Measurements from ENCODE around the gene KRTAP3-2. TPM values are rescaled to one million over a fixed set of nuclear protein-coding genes. Genes with fewer than 3 reads are reported as not detected.
A peak's percentile ranks its signal among the peaks of the same experiment; 100 is the strongest.

KRTAP3-2 gene
- polyA plus RNA-seq, 1 experiment = not detected

- no peaks in the 10 kb centered on the region for H3K36me3 ChIP-seq (ENCODE audit: control insufficient read depth, insufficient read depth, low read length)
- no peak overlapping the region for H3K4me3 ChIP-seq (ENCODE audit: low read depth, low read length)
- H3K27me3 ChIP-seq (ENCODE audit: control insufficient read depth, insufficient read depth, low read length) = no peaks in the 10 kb centered on the region
- no peak for DNase-seq (ENCODE audit: low read depth)
- CTCF ChIA-PET = interaction anchor here (0.7 kb wide), 1 partner anchor 42 kb away, joined by 3 read pairs; no protein-coding TSS in a partner anchor
- POLR2A ChIA-PET = no interaction called here
- no peak for TF ChIP-seq CTCF (IDR thresholded peaks at IDR 0.05; ENCODE audit: insufficient read depth, low read depth, low read length)
Observed at GRCh38 chr17:40974366-40974765, 25.3 kb downstream of the KRTAP3-2 start.

DNA sequence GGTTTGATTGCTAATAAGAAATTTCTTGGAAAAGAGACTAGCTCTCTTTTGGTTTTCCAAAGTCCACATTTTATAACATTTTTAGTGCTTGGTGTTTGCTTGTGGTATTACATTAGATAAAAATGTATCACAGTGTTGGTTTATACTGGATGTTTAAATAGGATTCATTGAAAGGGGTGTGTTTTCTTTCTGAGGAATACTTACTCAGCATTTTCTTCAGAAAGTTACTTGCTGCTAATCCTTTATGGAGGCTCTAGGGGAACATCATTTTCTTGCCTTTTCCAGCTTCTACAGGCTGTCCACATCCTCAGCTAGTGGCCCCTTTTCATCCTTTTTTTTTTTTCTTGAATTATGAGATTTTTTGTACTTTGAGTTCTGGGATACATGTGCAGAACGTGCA lies 32.1 kb downstream of the KRTAP3-2 start:
- POLR2A ChIA-PET = no interaction called here
- Histone ChIP-seq H3K4me3 (ENCODE audit: low read depth, low read length) (no peak overlapping the region), H3K36me3 (ENCODE audit: control insufficient read depth, insufficient read depth, low read length) (no peaks in the 10 kb centered on the region), H3K27me3 (ENCODE audit: control insufficient read depth, insufficient read depth, low read length) (no peaks in the 10 kb centered on the region)
- CTCF ChIA-PET = interaction anchor here (1.1 to 1.2 kb wide), 2 partner anchors 13 to 14 kb away, joined by 3 to 4 read pairs; no protein-coding TSS in a partner anchor
- no peak for DNase-seq (ENCODE audit: low read depth)
- no peak for TF ChIP-seq CTCF (IDR thresholded peaks at IDR 0.05; ENCODE audit: insufficient read depth, low read depth, low read length)

- Histone ChIP-seq H3K27me3 (ENCODE audit: control insufficient read depth, insufficient read depth, low read length) (no peaks in the 10 kb centered on the region), H3K4me3 (ENCODE audit: low read depth, low read length) (no peak within 1 kb of the TSS), H3K36me3 (ENCODE audit: control insufficient read depth, insufficient read depth, low read length) (no peaks in the 10 kb centered on the region)
- ChIA-PET CTCF (interaction anchor here (1.1 to 1.2 kb wide), 2 partner anchors 12 to 15 kb away, joined by 3 to 4 read pairs; no protein-coding TSS in a partner anchor), POLR2A (no interaction called here)
- DNase-seq (ENCODE audit: low read depth) = no peak
- no peak for TF ChIP-seq CTCF (IDR thresholded peaks at IDR 0.05; ENCODE audit: insufficient read depth, low read depth, low read length)
Observed at GRCh38 chr17:40966848-40967247, 32.9 kb downstream of the KRTAP3-2 start, which contains the start of gene KRT39. TSS of gene KRT39 (minus strand) at chr17:40966948. CDS start at chr17:40966856, 92 bp downstream.

DNA sequence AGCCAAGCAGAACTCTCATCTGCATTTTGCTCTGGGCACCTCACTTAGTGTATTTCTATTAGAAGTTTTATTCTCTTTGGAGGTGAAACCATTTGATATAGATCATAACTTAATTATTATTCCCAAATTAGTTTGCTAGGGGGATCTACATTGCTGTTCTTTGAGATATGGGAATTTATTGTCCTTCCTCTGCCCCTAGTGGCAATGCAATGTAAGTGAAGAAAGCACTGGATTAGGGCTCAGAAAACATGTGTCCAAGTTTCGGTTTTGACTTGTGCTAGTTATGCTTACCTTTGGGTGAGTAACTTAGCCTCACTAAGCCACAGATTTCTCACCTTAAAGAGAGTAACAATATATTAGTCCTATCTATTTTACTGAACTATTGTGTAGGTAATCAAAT lies 35.9 kb downstream of the KRTAP3-2 start:
- no peak for DNase-seq (ENCODE audit: low read depth)
- CTCF ChIA-PET = no interaction called here
- no peaks in the 10 kb centered on the region for H3K36me3 ChIP-seq (ENCODE audit: control insufficient read depth, insufficient read depth, low read length)
- peak; percentile 52 for TF ChIP-seq CTCF (IDR thresholded peaks at IDR 0.05; ENCODE audit: insufficient read depth, low read depth, low read length)
- POLR2A ChIA-PET = no interaction called here
- H3K27me3 ChIP-seq (ENCODE audit: control insufficient read depth, insufficient read depth, low read length) = no peaks in the 10 kb centered on the region
- H3K4me3 ChIP-seq (ENCODE audit: low read depth, low read length) = no peak overlapping the region

DNA sequence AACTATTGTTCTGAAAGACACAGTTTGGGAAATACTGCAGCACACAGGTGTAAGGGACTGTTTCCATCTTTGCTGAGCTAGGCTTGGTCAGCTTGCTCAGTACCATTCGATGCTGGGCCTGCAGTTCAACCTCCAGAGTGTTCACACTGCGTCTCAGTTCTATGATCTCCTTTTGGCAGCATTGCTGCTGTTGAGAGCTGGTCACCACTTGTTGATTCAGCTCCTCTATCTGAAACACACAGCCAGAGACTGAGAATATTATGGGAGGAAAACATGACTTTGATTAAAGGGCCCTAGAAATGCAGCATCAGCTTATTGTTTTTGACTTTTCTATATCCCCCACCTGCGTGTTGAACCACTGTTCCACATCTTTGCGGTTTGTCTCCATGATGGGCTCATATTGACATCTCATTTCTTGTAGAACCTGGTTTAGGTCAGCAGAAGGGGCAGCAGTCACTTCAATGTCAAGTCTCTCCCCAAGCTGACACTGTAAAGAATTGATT lies 37.6 kb downstream of the KRTAP3-2 start:
- CTCF ChIA-PET = interaction anchor here (0.6 to 1.3 kb wide), 6 partner anchors 8 to 63 kb away, joined by 3 to 6 read pairs (median 3); no protein-coding TSS in a partner anchor
- POLR2A ChIA-PET = interaction anchor here (0.6 kb wide), 1 partner anchor 148 kb away, joined by 3 read pairs; no protein-coding TSS in a partner anchor

More for the DNA sequence above, 37.6 kb downstream of the KRTAP3-2 start:
- H3K36me3 ChIP-seq (ENCODE audit: control insufficient read depth, insufficient read depth, low read length) = no peaks in the 10 kb centered on the region
- TF ChIP-seq CTCF (IDR thresholded peaks at IDR 0.05; ENCODE audit: insufficient read depth, low read depth, low read length) = no peak
- DNase-seq (ENCODE audit: low read depth) = no peak
- H3K4me3 ChIP-seq (ENCODE audit: low read depth, low read length) = no peak overlapping the region
- no peaks in the 10 kb centered on the region for H3K27me3 ChIP-seq (ENCODE audit: control insufficient read depth, insufficient read depth, low read length)

Measured in BJ (cell line).